Astrocyte of the spinal cord (primary cell): ENCODE results near the gene FAM118B.
"Not testable (repeated sequence)": the region's sequence is repeated elsewhere in the genome, so short reads cannot be mapped to it uniquely, and the experiment has no call there.

Experiments
- DNase-seq: peaks from one replicate; pipeline ENCODE4 v3.0.0; 2011; ENCODE audit warnings: low read depth, low spot score
- H3K4me3 ChIP-seq: 2 replicates; pipeline ENCODE4 v1.5.1; 2011; ENCODE audit warnings: low read depth, mild to moderate bottlenecking, low read length, moderate library complexity
- CTCF ChIP-seq: IDR thresholded peaks from 2 replicates; pipeline ENCODE4 v1.5.1; 2012; ENCODE audit warnings: low read depth, mild to moderate bottlenecking, low read length, inconsistent platforms
- in situ Hi-C: cut with HindIII; loops from 2 replicates; pipeline ENCODE4 v1.10.0; 2017; ENCODE audit warnings: low sequenced_read_pairs

The FAM118B gene

GRCh38 chr11:126303623-126304456, 92.3 kb downstream of the FAM118B start, which contains the start of gene DCPS:
DCPS (plus strand) TSS chr11:126304060; CDS start chr11:126304081, 21 bp downstream.
- DNase-seq = peak; percentile 93
- in situ Hi-C loops = no loop called here
- peak within 1 kb of the TSS; percentile 83 for H3K4me3 ChIP-seq
- no peak for TF ChIP-seq CTCF

GRCh38 chr11:126304457-126305075, 93.0 kb downstream of the FAM118B start:
- in situ Hi-C loops = no loop called here
- H3K4me3 ChIP-seq = peak overlapping the region; percentile 83
- DNase-seq = no peak
- no peak for TF ChIP-seq CTCF

GRCh38 chr11:126305699-126306098, 94.1 kb downstream of the FAM118B start:
- no peak overlapping the region for H3K4me3 ChIP-seq
- in situ Hi-C loops = no loop called here
- no peak for TF ChIP-seq CTCF
- DNase-seq = no peak

GRCh38 chr11:126307706-126308105, 96.1 kb downstream of the FAM118B start:
- peak; percentile 55 for TF ChIP-seq CTCF
- in situ Hi-C loops = no loop called here
- H3K4me3 ChIP-seq = no peak overlapping the region
- DNase-seq = peak; percentile 52

- in situ Hi-C loops = no loop called here
- no peak overlapping the region for H3K4me3 ChIP-seq
- no peak for TF ChIP-seq CTCF
- no peak for DNase-seq
These were observed 96.7 kb downstream of the FAM118B start for GRCh38 chr11:126308271-126308671.

- in situ Hi-C loops, DNase-seq, H3K4me3 ChIP-seq: not testable (repeated sequence)
These were observed 97.2 kb downstream of the FAM118B start for GRCh38 chr11:126308771-126309170.

- peak; percentile 77 for DNase-seq
- H3K4me3 ChIP-seq = no peak overlapping the region
- in situ Hi-C loops = no loop called here
- peak; percentile 91 for TF ChIP-seq CTCF
These were observed 98.8 kb downstream of the FAM118B start for GRCh38 chr11:126310200-126310991.
